ENCODE results near the gene FAM151A.

FAM151A gene

GRCh38 chr1:54623216-54624007, at the start of gene FAM151A:
Gene FAM151A, minus strand, starts transcription at chr1:54623525. Its CDS starts 130 bp downstream, at chr1:54623395.
- Histone ChIP-seq H3K27me3 (ENCODE audit: insufficient read depth, low read length) (peaks cover 4% of the 10 kb centered on the region), H3K9me3 (ENCODE audit: low read length) (no peaks in the 10 kb centered on the region), H3K4me3 (ENCODE audit: low read length) (no peak within 1 kb of the TSS), H3K36me3 (ENCODE audit: insufficient read depth, low read length) (no peaks in the 10 kb centered on the region), H2AFZ (ENCODE audit: low read depth, low read length) (no peak within 1 kb of the TSS), H3K4me1 (ENCODE audit: insufficient read depth, low read length) (no peaks in the 10 kb centered on the region)

- no peaks in the 10 kb centered on the region for H3K4me1 ChIP-seq (ENCODE audit: insufficient read depth, low read length)
- H3K36me3 ChIP-seq (ENCODE audit: insufficient read depth, low read length), result no peaks in the 10 kb centered on the region
These were observed 48.8 kb upstream of the FAM151A start for GRCh38 chr1:54671985-54672608.

DNA sequence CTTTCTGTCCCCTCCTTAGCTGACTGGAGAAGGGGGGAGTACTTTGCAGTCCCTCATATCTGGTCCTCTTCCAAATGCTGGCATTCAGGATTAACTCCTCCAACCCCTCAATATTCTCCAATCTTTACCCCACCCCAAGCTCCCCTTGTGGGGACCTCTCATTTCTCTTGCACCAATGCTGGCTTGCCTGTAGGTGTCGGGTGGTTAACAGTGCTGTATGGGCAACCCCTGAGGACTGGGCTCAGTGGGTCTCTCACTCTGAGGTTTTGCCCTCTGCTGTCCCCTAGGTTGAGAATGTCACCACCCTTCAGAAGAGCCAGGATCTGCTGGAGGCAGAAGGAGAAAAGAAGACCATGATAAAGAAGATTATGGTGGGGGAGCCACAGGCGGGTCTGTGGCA, 45.2 kb upstream of the FAM151A start:
- no peaks in the 10 kb centered on the region for H3K9me3 ChIP-seq (ENCODE audit: low read length)
- no peak overlapping the region for H3K4me3 ChIP-seq (ENCODE audit: low read length)
- no peak overlapping the region for H2AFZ ChIP-seq (ENCODE audit: low read depth, low read length)
- H3K4me1 ChIP-seq (ENCODE audit: insufficient read depth, low read length), result no peaks in the 10 kb centered on the region
- H3K27me3 ChIP-seq (ENCODE audit: insufficient read depth, low read length), result no peaks in the 10 kb centered on the region
- H3K36me3 ChIP-seq (ENCODE audit: insufficient read depth, low read length), result no peaks in the 10 kb centered on the region

More at GRCh38 chr1:54671985-54672608, 48.8 kb upstream of the FAM151A start:
- Histone ChIP-seq H2AFZ (ENCODE audit: low read depth, low read length) (no peak overlapping the region), H3K9me3 (ENCODE audit: low read length) (peaks cover 2% of the 10 kb centered on the region), H3K27me3 (ENCODE audit: insufficient read depth, low read length) (no peaks in the 10 kb centered on the region), H3K4me3 (ENCODE audit: low read length) (no peak overlapping the region)

DNA sequence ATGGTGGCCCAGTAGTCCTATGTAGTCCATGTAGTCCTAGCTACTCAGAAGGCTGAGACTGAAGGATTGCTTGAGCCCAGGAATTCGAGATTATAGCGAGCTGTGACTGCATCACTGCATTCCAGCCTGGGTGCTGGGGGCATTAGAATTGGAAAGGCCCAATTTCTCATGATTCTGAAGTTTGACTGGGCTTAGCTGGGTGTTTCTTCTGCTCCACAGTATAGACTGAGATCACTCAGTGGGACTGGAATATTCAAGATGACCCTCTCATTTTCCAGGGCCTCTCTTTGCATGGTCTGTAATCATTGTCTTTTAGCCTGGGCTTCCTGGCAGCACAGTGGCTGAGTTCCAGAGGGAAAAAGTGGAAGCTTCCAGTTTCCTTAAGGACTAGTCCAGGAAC, 44.5 kb upstream of the FAM151A start:
- no peaks in the 10 kb centered on the region for H3K27me3 ChIP-seq (ENCODE audit: insufficient read depth, low read length)
- no peaks in the 10 kb centered on the region for H3K9me3 ChIP-seq (ENCODE audit: low read length)
- H3K4me3 ChIP-seq (ENCODE audit: low read length), result no peak overlapping the region
- H3K4me1 ChIP-seq (ENCODE audit: insufficient read depth, low read length), result no peaks in the 10 kb centered on the region
- no peak overlapping the region for H2AFZ ChIP-seq (ENCODE audit: low read depth, low read length)
- H3K36me3 ChIP-seq (ENCODE audit: insufficient read depth, low read length), result no peaks in the 10 kb centered on the region

GRCh38 chr1:54666333-54666732, 43.0 kb upstream of the FAM151A start:
- no peaks in the 10 kb centered on the region for H3K9me3 ChIP-seq (ENCODE audit: low read length)
- H3K4me1 ChIP-seq (ENCODE audit: insufficient read depth, low read length), result no peaks in the 10 kb centered on the region
- H2AFZ ChIP-seq (ENCODE audit: low read depth, low read length), result no peak overlapping the region
- H3K4me3 ChIP-seq (ENCODE audit: low read length), result no peak overlapping the region
- no peaks in the 10 kb centered on the region for H3K27me3 ChIP-seq (ENCODE audit: insufficient read depth, low read length)
- H3K36me3 ChIP-seq (ENCODE audit: insufficient read depth, low read length), result no peaks in the 10 kb centered on the region

DNA sequence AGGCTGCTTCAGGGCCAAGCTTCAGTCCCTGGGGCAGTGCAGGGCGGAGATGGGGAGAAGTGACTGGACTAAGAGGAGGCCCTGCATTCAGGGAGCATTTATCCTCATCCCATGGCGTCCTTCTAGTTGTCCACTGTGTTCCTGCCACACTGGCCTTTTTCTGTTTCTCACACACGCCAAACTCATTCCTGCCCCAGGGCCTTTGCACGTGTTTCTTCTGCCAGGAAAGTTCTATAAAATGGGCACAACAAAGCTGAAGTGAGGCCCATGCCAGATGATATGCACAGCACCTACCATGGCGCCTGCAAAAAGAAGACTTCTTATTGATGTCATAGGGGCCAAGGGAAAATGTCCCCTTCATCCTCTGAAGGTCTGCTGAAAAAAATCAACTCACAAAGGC, 42.5 kb upstream of the FAM151A start:
- no peaks in the 10 kb centered on the region for H3K27me3 ChIP-seq (ENCODE audit: insufficient read depth, low read length)
- no peak overlapping the region for H3K4me3 ChIP-seq (ENCODE audit: low read length)
- no peaks in the 10 kb centered on the region for H3K36me3 ChIP-seq (ENCODE audit: insufficient read depth, low read length)
- no peak overlapping the region for H2AFZ ChIP-seq (ENCODE audit: low read depth, low read length)
- H3K9me3 ChIP-seq (ENCODE audit: low read length), result no peaks in the 10 kb centered on the region
- H3K4me1 ChIP-seq (ENCODE audit: insufficient read depth, low read length), result no peaks in the 10 kb centered on the region

DNA sequence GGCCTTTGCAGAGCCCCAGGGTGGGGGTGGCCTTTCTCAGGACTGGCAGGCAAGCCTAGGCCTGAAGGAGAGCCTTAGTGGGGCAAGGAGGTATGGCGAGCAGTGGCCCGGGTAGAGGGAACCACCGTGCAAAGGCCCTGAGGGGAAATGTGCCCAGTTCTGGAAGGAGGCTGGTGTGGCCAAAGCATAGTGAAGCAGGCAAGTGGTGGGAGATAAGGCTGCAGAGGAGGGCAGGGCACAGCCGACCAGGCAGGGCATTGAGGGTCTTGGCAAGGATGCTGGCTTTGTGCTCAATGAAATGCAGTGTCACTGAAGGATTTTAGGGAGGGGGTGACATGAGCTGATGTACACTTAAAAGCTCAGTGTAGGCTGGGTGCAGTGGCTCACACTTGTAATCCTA, 41.0 kb upstream of the FAM151A start:
- Histone ChIP-seq H3K4me1 (ENCODE audit: insufficient read depth, low read length) (no peaks in the 10 kb centered on the region), H3K36me3 (ENCODE audit: insufficient read depth, low read length) (no peaks in the 10 kb centered on the region), H3K4me3 (ENCODE audit: low read length) (no peak overlapping the region)

DNA sequence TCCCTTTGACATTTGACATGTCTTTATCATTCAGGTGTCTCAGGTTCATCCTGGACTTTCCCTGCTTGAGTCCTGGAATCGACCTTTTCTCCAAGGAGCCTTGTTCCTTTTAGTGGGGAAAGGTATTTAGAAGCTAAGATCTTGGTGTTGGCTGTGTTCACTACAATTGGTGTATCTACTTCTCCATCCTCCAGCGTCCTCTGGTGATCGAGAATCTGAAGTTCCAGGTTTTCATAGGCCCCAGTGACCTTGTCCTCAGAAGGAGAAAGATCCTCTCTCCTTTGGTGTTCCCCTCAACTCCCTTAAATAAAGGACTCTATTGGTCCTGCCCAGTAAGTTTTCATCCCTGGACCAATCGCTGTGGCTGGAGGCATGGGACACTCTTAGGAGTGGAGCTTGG, 40.4 kb upstream of the FAM151A start:
- Histone ChIP-seq H3K36me3 (ENCODE audit: insufficient read depth, low read length) (no peaks in the 10 kb centered on the region), H3K4me3 (ENCODE audit: low read length) (no peak overlapping the region), H3K4me1 (ENCODE audit: insufficient read depth, low read length) (no peaks in the 10 kb centered on the region), H3K27me3 (ENCODE audit: insufficient read depth, low read length) (no peaks in the 10 kb centered on the region), H2AFZ (ENCODE audit: low read depth, low read length) (no peak overlapping the region), H3K9me3 (ENCODE audit: low read length) (no peaks in the 10 kb centered on the region)

More for the DNA sequence above, 41.0 kb upstream of the FAM151A start:
- Histone ChIP-seq H3K9me3 (ENCODE audit: low read length) (no peaks in the 10 kb centered on the region), H3K27me3 (ENCODE audit: insufficient read depth, low read length) (no peaks in the 10 kb centered on the region), H2AFZ (ENCODE audit: low read depth, low read length) (no peak overlapping the region)

GRCh38 chr1:54658164-54658913, 35.0 kb upstream of the FAM151A start:
- H3K9me3 ChIP-seq (ENCODE audit: low read length), result no peaks in the 10 kb centered on the region
- H3K27me3 ChIP-seq (ENCODE audit: insufficient read depth, low read length), result no peaks in the 10 kb centered on the region
- H3K36me3 ChIP-seq (ENCODE audit: insufficient read depth, low read length), result no peaks in the 10 kb centered on the region
- no peak overlapping the region for H3K4me3 ChIP-seq (ENCODE audit: low read length)
- no peaks in the 10 kb centered on the region for H3K4me1 ChIP-seq (ENCODE audit: insufficient read depth, low read length)
- H2AFZ ChIP-seq (ENCODE audit: low read depth, low read length), result no peak overlapping the region

GRCh38 chr1:54653036-54653435, 29.7 kb upstream of the FAM151A start:
- Histone ChIP-seq H3K4me3 (ENCODE audit: low read length) (no peak overlapping the region), H3K36me3 (ENCODE audit: insufficient read depth, low read length) (no peaks in the 10 kb centered on the region), H3K27me3 (ENCODE audit: insufficient read depth, low read length) (peaks cover 4% of the 10 kb centered on the region), H2AFZ (ENCODE audit: low read depth, low read length) (no peak overlapping the region), H3K4me1 (ENCODE audit: insufficient read depth, low read length) (no peaks in the 10 kb centered on the region), H3K9me3 (ENCODE audit: low read length) (no peaks in the 10 kb centered on the region)

DNA sequence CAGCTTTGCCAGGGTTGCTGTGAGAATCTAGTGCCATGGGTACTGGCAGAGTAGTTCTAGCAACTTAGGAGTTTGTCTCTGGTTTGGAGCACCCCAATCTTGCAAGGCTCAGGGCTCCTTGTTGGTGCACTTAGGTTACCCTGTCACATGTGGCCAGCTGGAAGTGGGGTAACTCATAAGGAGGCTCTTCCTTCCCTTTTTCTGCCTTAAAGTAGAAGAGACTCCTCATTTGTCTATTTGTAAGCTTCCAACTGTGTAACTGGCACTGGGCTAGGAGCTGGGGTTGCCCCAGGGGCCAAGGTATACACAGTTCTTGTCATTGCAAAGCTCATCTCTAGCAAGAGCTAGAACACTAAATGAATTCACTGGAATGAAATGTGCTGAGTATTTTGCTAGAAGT, 28.8 kb upstream of the FAM151A start:
- Histone ChIP-seq H3K36me3 (ENCODE audit: insufficient read depth, low read length) (no peaks in the 10 kb centered on the region), H3K27me3 (ENCODE audit: insufficient read depth, low read length) (peaks cover 4% of the 10 kb centered on the region), H3K9me3 (ENCODE audit: low read length) (no peaks in the 10 kb centered on the region), H3K4me3 (ENCODE audit: low read length) (no peak overlapping the region), H3K4me1 (ENCODE audit: insufficient read depth, low read length) (no peaks in the 10 kb centered on the region), H2AFZ (ENCODE audit: low read depth, low read length) (no peak overlapping the region)

- peaks cover 4% of the 10 kb centered on the region for H3K27me3 ChIP-seq (ENCODE audit: insufficient read depth, low read length)
- H3K4me1 ChIP-seq (ENCODE audit: insufficient read depth, low read length), result no peaks in the 10 kb centered on the region
- no peaks in the 10 kb centered on the region for H3K36me3 ChIP-seq (ENCODE audit: insufficient read depth, low read length)
- H3K4me3 ChIP-seq (ENCODE audit: low read length), result no peak overlapping the region
- H2AFZ ChIP-seq (ENCODE audit: low read depth, low read length), result no peak overlapping the region
- H3K9me3 ChIP-seq (ENCODE audit: low read length), result no peaks in the 10 kb centered on the region
These were observed 28.3 kb upstream of the FAM151A start for GRCh38 chr1:54651608-54652007.

DNA sequence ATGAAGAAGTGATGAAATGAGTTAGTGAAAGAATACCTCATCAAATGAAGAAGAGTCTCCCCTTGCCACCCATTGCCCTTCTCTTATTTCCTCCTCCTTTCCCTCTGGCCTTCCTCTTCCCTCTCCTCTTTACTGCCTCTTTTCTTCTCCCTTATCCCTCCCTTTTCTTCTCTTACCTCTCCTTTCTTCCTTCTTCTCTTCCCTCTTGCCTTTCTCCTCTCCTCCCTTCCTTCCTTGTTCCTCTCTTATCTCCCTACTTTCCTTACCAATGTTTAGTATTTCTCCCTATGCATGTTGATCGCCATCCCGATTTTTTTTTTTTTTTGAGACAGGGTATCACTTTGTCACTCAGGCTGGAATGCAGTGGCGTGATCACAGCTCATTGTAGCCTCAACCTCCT, 27.1 kb upstream of the FAM151A start:
- H3K4me3 ChIP-seq (ENCODE audit: low read length), result no peak overlapping the region
- H2AFZ ChIP-seq (ENCODE audit: low read depth, low read length), result no peak overlapping the region
- H3K36me3 ChIP-seq (ENCODE audit: insufficient read depth, low read length), result no peaks in the 10 kb centered on the region
- no peaks in the 10 kb centered on the region for H3K4me1 ChIP-seq (ENCODE audit: insufficient read depth, low read length)
- no peaks in the 10 kb centered on the region for H3K9me3 ChIP-seq (ENCODE audit: low read length)
- H3K27me3 ChIP-seq (ENCODE audit: insufficient read depth, low read length), result peaks cover 4% of the 10 kb centered on the region
